ENCODE data around the gene IRGQ. TPM values are rescaled to one million over a fixed set of nuclear protein-coding genes. Genes with fewer than 3 reads are reported as not detected.
"Not testable (repeated sequence)": the region's sequence is repeated elsewhere in the genome, so short reads cannot be mapped to it uniquely, and the experiment has no call there.

IRGQ gene
- total RNA-seq, 1 donor from 2014 or later, result 27.4 TPM

DNA sequence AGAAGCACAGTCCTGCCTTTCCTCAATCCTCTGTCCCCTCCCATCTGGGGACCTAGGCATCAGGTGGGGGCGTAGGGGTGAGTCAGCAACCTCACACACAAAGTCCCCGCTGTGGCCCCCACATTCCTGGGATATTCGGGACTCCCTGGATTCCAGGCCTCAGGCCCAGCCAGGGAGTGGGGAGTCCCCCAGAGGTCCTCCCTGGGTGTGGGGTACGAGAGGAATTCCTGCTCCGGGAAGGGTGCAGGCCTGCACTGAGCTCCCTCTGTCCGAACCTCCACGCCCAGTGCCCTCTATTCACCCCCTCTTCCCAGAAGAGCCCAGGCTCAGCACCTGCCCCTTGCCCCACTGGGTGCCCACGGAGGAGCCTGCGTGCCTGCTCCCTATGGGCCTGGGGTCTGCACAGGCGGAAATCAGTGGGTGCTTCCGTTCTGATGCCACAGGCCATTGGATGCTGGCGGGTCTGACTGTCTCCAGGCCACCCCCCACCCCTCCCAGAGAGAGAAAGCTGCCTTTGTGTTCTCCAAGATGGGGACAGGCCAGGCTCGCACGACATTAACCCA is 40.3 kb upstream of the IRGQ start:
- Histone ChIP-seq H3K36me3 (no peaks in the 10 kb centered on the region), H3F3A (ENCODE audit: low read depth) (peaks cover 21% of the 10 kb centered on the region), H3K4me3 (peak overlapping the region; percentile 46), H3K9ac (no peak overlapping the region), H3K4me2 (peak overlapping the region; percentile 82), H3K9me3 (ENCODE audit: low read depth) (no peaks in the 10 kb centered on the region), H3K4me1 (peaks cover 24% of the 10 kb centered on the region), H3K27me3 (peaks cover 33% of the 10 kb centered on the region), H3K79me2 (ENCODE audit: low read depth) (peaks cover 20% of the 10 kb centered on the region), H3K27ac (no peak overlapping the region), H4K20me1 (ENCODE audit: low read depth) (peaks cover 57% of the 10 kb centered on the region), H2AFZ (replicated peaks) (no peak overlapping the region)
- Mint-ChIP-seq H3K9me3 (no peaks in the 10 kb centered on the region), H3K4me3 (peak overlapping the region; percentile 85), H3K27me3 (ENCODE audit: insufficient read depth, low read depth) (peaks cover 8% of the 10 kb centered on the region), H3K27ac (no peak overlapping the region), H3K36me3 (peaks cover 9% of the 10 kb centered on the region), H3K4me1 (peaks cover 52% of the 10 kb centered on the region)
- peak; percentile 62 for DNase-seq (ENCODE audit: low spot score)
- TF ChIP-seq EZH2 (IDR thresholded peaks at IDR 0.05) (no peak), EZH2phosphoT487 (IDR thresholded peaks at IDR 0.05) (no peak)
- TF ChIP-seq, protein P1, sequence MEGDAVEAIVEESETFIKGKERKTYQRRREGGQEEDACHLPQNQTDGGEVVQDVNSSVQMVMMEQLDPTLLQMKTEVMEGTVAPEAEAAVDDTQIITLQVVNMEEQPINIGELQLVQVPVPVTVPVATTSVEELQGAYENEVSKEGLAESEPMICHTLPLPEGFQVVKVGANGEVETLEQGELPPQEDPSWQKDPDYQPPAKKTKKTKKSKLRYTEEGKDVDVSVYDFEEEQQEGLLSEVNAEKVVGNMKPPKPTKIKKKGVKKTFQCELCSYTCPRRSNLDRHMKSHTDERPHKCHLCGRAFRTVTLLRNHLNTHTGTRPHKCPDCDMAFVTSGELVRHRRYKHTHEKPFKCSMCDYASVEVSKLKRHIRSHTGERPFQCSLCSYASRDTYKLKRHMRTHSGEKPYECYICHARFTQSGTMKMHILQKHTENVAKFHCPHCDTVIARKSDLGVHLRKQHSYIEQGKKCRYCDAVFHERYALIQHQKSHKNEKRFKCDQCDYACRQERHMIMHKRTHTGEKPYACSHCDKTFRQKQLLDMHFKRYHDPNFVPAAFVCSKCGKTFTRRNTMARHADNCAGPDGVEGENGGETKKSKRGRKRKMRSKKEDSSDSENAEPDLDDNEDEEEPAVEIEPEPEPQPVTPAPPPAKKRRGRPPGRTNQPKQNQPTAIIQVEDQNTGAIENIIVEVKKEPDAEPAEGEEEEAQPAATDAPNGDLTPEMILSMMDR (IDR thresholded peaks at IDR 0.05), result no peak

DNA sequence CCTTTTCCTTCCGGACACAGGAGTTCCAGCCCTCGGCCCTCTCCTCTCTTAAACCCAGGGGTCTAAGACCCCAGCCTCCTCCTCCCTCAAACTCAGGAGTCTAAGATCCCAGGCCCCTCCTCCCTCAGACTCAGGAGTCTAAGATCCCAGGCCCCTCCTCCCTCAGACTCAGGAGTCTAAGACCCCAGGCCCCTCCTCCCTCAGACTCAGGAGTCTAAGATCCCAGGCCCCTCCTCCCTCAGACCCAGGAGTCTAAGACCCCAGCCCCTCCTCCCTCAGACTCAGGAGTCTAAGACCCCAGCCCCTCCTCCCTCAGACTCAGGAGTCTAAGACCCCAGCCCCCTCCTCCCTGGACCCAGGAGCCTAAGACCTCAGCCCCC is 39.6 kb upstream of the IRGQ start:
- Histone ChIP-seq H3K4me1 (peaks cover 24% of the 10 kb centered on the region), H3K27me3 (peaks cover 26% of the 10 kb centered on the region), H3K4me2 (peak overlapping the region; percentile 82), H3K79me2 (ENCODE audit: low read depth) (peaks cover 20% of the 10 kb centered on the region), H4K20me1 (ENCODE audit: low read depth) (peaks cover 57% of the 10 kb centered on the region), H3K27ac (peak overlapping the region; percentile 78), H3K4me3 (peak overlapping the region; percentile 46), H3F3A (ENCODE audit: low read depth) (peaks cover 21% of the 10 kb centered on the region)
- not testable (repeated sequence) for H3K36me3 ChIP-seq; H3K9ac ChIP-seq; H3K27me3 Mint-ChIP-seq (ENCODE audit: insufficient read depth, low read depth); H3K9me3 ChIP-seq (ENCODE audit: low read depth); H2AFZ ChIP-seq (replicated peaks); H3K9me3 Mint-ChIP-seq
- peak overlapping the region; percentile 85 for H3K4me3 Mint-ChIP-seq
- H3K27ac Mint-ChIP-seq, result peak overlapping the region; percentile 98
- peaks cover 12% of the 10 kb centered on the region for H3K36me3 Mint-ChIP-seq
- H3K4me1 Mint-ChIP-seq, result peaks cover 49% of the 10 kb centered on the region
- peak; percentile 88 for DNase-seq (ENCODE audit: low spot score)

DNA sequence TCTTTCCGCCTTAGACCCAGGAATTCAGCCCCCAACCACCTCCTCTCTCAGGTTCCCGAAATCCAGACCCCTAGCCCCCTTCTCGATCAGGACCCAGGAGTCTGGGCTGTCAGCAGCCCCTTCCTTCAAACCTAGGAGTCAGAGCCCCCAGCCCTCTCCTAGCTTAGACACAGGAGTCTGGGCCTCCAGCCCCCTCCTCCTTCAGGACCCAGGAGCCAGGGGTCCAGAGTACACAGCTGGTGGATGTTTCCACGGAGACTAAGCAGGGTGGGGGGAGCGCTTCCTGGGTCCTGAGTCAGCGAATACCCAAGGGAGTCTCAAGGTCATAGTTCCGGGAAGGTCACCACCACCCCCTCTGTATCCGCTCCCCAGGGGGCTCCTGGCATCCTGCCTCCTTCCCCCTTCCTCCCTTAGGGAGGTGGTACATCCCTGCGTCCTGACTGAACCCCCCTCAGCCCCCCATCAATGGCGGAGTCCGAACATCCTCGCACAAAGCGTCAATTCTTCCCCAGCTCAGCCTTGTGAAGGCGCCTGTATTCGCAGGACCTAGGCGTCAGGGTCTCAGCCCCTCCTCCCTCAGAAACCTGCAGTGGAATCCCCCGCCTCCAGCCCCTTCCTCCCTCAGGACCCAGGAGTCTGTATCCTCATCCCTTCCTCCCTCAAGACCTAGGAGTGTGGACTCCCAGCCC is 39.1 kb upstream of the IRGQ start:
- TF ChIP-seq EZH2phosphoT487 (IDR thresholded peaks at IDR 0.05) (no peak), EZH2 (IDR thresholded peaks at IDR 0.05) (no peak)
- TF ChIP-seq, protein P1 (IDR thresholded peaks at IDR 0.05), result no peak
- no peaks in the 10 kb centered on the region for H3K9me3 Mint-ChIP-seq
- peaks cover 49% of the 10 kb centered on the region for H3K4me1 Mint-ChIP-seq
- Histone ChIP-seq H4K20me1 (ENCODE audit: low read depth) (peaks cover 57% of the 10 kb centered on the region), H3K9ac (no peak overlapping the region), H3F3A (ENCODE audit: low read depth) (peaks cover 21% of the 10 kb centered on the region), H3K79me2 (ENCODE audit: low read depth) (peaks cover 20% of the 10 kb centered on the region), H3K27me3 (peaks cover 21% of the 10 kb centered on the region), H3K4me2 (peak overlapping the region; percentile 82), H2AFZ (replicated peaks) (no peak overlapping the region), H3K9me3 (ENCODE audit: low read depth) (no peaks in the 10 kb centered on the region), H3K27ac (peak overlapping the region; percentile 78), H3K4me3 (peak overlapping the region; percentile 46), H3K36me3 (no peaks in the 10 kb centered on the region), H3K4me1 (peaks cover 24% of the 10 kb centered on the region)
- peak overlapping the region; percentile 98 for H3K27ac Mint-ChIP-seq
- H3K4me3 Mint-ChIP-seq, result peak overlapping the region; percentile 85
- H3K27me3 Mint-ChIP-seq (ENCODE audit: insufficient read depth, low read depth), result peaks cover 6% of the 10 kb centered on the region
- H3K36me3 Mint-ChIP-seq, result peaks cover 12% of the 10 kb centered on the region
- DNase-seq (ENCODE audit: low spot score), result peak; percentile 86

DNA sequence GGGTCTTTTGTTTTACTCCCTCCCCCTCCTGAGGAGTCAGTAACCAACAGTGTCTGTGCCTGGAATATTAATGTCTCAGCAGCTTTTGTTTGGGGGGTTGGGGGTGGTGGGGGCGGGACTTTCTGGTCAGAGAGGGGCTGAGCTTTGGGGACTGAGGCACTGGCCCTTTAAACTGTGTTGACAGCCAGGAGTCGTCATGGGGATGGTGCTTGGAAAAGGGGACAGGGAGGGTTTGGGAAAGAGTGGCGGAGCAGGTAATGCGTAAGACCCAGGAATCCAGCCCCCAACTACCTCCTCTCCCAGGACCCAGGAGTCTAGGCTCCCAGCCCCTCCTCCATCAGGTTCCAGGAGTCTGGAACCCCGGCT is 38.6 kb upstream of the IRGQ start:
- H3K4me3 ChIP-seq, result peak overlapping the region; percentile 46

More for the DNA sequence above, 38.6 kb upstream of the IRGQ start:
- no peaks in the 10 kb centered on the region for H3K9me3 Mint-ChIP-seq
- peak; percentile 37 for DNase-seq (ENCODE audit: low spot score)
- peaks cover 24% of the 10 kb centered on the region for H3K4me1 ChIP-seq
- peaks cover 49% of the 10 kb centered on the region for H3K4me1 Mint-ChIP-seq
- H2AFZ ChIP-seq (replicated peaks), result no peak overlapping the region
- peaks cover 21% of the 10 kb centered on the region for H3F3A ChIP-seq (ENCODE audit: low read depth)
- H3K36me3 Mint-ChIP-seq, result peaks cover 12% of the 10 kb centered on the region
- no peak overlapping the region for H3K27ac ChIP-seq
- H3K36me3 ChIP-seq, result no peaks in the 10 kb centered on the region
- H3K27me3 Mint-ChIP-seq (ENCODE audit: insufficient read depth, low read depth), result peaks cover 6% of the 10 kb centered on the region
- no peaks in the 10 kb centered on the region for H3K9me3 ChIP-seq (ENCODE audit: low read depth)
- H3K4me3 Mint-ChIP-seq, result peak overlapping the region; percentile 85
- H3K9ac ChIP-seq, result no peak overlapping the region
- TF ChIP-seq EZH2 (IDR thresholded peaks at IDR 0.05) (no peak), EZH2phosphoT487 (IDR thresholded peaks at IDR 0.05) (no peak)
- TF ChIP-seq, protein P1 (IDR thresholded peaks at IDR 0.05), result no peak
- H4K20me1 ChIP-seq (ENCODE audit: low read depth), result peaks cover 58% of the 10 kb centered on the region
- H3K4me2 ChIP-seq, result peak overlapping the region; percentile 82
- H3K27me3 ChIP-seq, result peaks cover 18% of the 10 kb centered on the region
- H3K79me2 ChIP-seq (ENCODE audit: low read depth), result peaks cover 20% of the 10 kb centered on the region
- H3K27ac Mint-ChIP-seq, result no peak overlapping the region
